Ishikawa (cell line): Measurements from ENCODE around the gene BMPR1A.

Experiments
- CEBPB ChIP-seq: IDR thresholded peaks from 2 replicates; pipeline ENCODE4 v1.6.1; 2012
- CREB1 ChIP-seq: IDR thresholded peaks from 2 replicates; pipeline ENCODE4 v1.6.1; 2012; ENCODE audit warnings: low read depth
- EGR1 ChIP-seq: IDR thresholded peaks from 2 replicates; pipeline ENCODE4 v1.6.1; 2012
- EP300 ChIP-seq: IDR thresholded peaks from 2 replicates; pipeline ENCODE4 v1.6.1; 2012; ENCODE audit warnings: borderline replicate concordance
- FOXM1 ChIP-seq: IDR thresholded peaks from 2 replicates; pipeline ENCODE4 v1.6.1; 2012; ENCODE audit warnings: low read depth, borderline replicate concordance
- NFIC ChIP-seq: IDR thresholded peaks from 2 replicates; pipeline ENCODE4 v1.6.1; 2012
- RAD21 ChIP-seq: IDR thresholded peaks from 2 replicates; pipeline ENCODE4 v1.6.1; 2012; ENCODE audit warnings: low read depth
- TAF1 ChIP-seq: IDR thresholded peaks from 2 replicates; pipeline ENCODE4 v1.6.1; 2012; ENCODE audit warnings: low read depth, mild to moderate bottlenecking
- TCF12 ChIP-seq: IDR thresholded peaks from 2 replicates; pipeline ENCODE4 v1.6.1; 2012; ENCODE audit warnings: low read depth
- TEAD4 ChIP-seq: IDR thresholded peaks from 2 replicates; pipeline ENCODE4 v1.6.1; 2012
- YY1 ChIP-seq: IDR thresholded peaks from 2 replicates; pipeline ENCODE4 v1.6.1; 2012; ENCODE audit warnings: low read depth
- ZBTB7A ChIP-seq: IDR thresholded peaks from 2 replicates; pipeline ENCODE4 v1.6.1; 2012; ENCODE audit warnings: low read depth
- TF ChIP-seq, protein P1 (sequence below): IDR thresholded peaks from 2 replicates; pipeline ENCODE4 v1.6.1; 2012
- TF ChIP-seq, protein P2 (sequence below): IDR thresholded peaks from 2 replicates; pipeline ENCODE4 v1.6.1; 2012
- TF ChIP-seq, protein P3 (sequence below): IDR thresholded peaks from 2 replicates; pipeline ENCODE4 v1.6.1; 2012; ENCODE audit warnings: low read depth, mild to moderate bottlenecking

BMPR1A gene

DNA sequence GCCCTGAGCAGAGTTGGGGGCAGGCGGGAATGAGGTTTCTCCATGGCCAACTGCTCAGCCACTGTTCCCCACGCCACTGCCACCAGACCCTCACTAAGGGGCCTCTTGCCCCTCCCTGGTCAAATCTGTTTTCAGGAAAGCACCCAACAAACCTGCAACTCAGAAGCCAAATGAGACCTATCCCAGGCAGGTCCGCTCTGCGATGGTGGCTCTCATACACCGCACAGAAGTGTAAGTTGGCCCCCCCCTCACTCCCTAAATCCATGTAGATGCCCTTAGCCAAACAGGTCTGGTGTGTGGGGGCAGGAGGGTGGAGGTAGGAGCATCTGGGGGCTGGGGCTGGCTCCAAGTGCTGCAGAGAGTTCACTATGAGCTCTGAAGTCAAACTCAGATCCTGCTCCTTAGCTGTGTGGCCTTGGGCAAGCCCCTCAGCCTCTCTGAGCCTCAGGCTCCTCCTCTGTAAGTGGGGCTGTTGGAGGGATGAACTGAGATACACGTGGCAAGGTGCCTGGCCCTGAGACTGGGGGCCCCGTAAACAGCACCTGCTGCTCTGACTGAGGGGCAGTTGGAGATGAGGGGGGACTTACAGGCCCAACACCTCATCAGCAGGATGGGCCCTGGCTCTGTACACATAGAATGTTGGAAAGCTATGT is 199.9 kb downstream of the BMPR1A start:
- TF ChIP-seq, protein P1, sequence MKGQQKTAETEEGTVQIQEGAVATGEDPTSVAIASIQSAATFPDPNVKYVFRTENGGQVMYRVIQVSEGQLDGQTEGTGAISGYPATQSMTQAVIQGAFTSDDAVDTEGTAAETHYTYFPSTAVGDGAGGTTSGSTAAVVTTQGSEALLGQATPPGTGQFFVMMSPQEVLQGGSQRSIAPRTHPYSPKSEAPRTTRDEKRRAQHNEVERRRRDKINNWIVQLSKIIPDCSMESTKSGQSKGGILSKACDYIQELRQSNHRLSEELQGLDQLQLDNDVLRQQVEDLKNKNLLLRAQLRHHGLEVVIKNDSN = no peak
- TF ChIP-seq YY1 (no peak), RAD21 (no peak), FOXM1 (no peak), EP300 (no peak), TCF12 (no peak), TEAD4 (no peak), CREB1 (no peak), TAF1 (no peak), NFIC (no peak), ZBTB7A (no peak), EGR1 (no peak), CEBPB (no peak)
- TF ChIP-seq, protein P2, sequence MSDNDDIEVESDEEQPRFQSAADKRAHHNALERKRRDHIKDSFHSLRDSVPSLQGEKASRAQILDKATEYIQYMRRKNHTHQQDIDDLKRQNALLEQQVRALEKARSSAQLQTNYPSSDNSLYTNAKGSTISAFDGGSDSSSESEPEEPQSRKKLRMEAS = no peak
- TF ChIP-seq, protein P3, sequence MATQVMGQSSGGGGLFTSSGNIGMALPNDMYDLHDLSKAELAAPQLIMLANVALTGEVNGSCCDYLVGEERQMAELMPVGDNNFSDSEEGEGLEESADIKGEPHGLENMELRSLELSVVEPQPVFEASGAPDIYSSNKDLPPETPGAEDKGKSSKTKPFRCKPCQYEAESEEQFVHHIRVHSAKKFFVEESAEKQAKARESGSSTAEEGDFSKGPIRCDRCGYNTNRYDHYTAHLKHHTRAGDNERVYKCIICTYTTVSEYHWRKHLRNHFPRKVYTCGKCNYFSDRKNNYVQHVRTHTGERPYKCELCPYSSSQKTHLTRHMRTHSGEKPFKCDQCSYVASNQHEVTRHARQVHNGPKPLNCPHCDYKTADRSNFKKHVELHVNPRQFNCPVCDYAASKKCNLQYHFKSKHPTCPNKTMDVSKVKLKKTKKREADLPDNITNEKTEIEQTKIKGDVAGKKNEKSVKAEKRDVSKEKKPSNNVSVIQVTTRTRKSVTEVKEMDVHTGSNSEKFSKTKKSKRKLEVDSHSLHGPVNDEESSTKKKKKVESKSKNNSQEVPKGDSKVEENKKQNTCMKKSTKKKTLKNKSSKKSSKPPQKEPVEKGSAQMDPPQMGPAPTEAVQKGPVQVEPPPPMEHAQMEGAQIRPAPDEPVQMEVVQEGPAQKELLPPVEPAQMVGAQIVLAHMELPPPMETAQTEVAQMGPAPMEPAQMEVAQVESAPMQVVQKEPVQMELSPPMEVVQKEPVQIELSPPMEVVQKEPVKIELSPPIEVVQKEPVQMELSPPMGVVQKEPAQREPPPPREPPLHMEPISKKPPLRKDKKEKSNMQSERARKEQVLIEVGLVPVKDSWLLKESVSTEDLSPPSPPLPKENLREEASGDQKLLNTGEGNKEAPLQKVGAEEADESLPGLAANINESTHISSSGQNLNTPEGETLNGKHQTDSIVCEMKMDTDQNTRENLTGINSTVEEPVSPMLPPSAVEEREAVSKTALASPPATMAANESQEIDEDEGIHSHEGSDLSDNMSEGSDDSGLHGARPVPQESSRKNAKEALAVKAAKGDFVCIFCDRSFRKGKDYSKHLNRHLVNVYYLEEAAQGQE = no peak

DNA sequence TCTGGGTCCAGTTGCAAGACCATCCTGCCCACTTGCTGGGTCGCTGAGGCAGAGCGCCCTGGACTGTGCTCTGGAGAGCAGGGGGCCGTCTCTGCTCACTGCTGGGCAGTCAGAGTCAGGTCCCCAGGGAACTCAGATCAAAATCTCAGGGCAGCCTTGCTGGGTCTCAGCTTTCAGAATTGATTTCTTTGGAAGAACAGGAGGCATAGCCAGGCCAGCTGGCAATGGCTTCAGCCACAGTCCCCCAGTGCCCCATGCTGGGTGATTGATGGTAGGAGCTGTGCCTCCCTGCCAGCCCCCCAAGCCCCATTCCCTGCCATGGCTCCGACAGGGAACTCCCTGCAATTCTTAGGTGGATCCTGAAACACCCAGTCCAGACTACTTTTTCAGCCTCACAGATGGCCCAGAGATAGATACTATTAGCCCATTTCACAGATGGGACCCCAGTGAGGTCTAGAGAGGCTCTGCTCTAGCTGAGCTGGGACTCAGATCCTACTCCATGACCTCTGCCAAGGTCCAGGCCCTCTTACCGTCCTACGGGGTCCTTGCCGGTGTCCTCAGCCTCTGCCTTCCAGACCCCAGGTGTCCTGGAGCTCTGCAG is 200.5 kb downstream of the BMPR1A start:
- TF ChIP-seq, protein P2 = no peak
- no peak for TF ChIP-seq TAF1
- TF ChIP-seq ZBTB7A = no peak
- TF ChIP-seq EP300 = no peak
- no peak for TF ChIP-seq YY1
- no peak for TF ChIP-seq CREB1
- TF ChIP-seq, protein P3 = no peak
- no peak for TF ChIP-seq TEAD4
- TF ChIP-seq TCF12 = no peak
- TF ChIP-seq CEBPB = no peak
- TF ChIP-seq NFIC = no peak
- TF ChIP-seq FOXM1 = no peak
- no peak for TF ChIP-seq EGR1
- TF ChIP-seq, protein P1 = no peak

DNA sequence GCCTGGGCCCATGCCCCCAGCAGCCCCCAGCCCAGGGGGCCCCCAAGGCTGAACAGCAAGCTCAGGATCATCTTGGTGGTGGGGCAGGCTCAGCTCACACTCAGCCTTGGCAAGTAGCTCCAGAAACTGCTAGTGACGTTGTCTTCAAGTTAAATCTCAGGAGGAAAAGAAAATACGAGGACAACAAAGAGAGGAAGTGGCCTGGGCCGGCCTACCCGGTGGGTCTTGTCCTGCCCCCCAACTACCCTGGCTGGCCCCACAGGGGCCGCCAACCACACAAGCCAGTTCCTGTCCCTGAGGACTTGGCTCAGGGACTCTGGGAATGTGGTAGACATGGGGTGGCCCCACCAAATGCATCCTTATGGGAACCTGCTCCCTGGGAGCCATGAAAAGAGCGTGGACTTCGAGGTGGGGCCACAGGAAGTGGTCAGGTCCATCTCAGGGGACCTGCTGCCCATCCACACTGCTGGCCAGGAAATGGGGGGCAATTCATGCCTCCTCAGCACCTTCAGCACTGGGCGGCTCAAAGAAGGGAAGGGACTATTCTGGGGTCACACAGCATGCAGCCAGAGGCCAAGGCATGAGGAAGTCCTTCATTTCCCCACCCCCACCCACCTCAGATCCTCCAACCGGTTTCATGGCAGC is 201.2 kb downstream of the BMPR1A start, which contains the start of gene MMRN2:
MMRN2 (minus strand) TSS at position 145 of the 645 bp plus-strand sequence; CDS start at position 71, 74 bp downstream.
- no peak for TF ChIP-seq EP300
- TF ChIP-seq, protein P2 = no peak
- TF ChIP-seq, protein P1 = no peak
- TF ChIP-seq, protein P3 = no peak
- no peak for TF ChIP-seq EGR1
- TF ChIP-seq CREB1 = no peak
- no peak for TF ChIP-seq YY1
